COLO668 (cell line): ENCODE results near the gene E2F4.

ENCODE experiments used
- DNase-seq: peaks from one replicate; lab custom pipeline; 2025; ENCODE audit not compliant: unreplicated experiment; lab: John Stamatoyannopoulos, UW

The E2F4 gene

DNA sequence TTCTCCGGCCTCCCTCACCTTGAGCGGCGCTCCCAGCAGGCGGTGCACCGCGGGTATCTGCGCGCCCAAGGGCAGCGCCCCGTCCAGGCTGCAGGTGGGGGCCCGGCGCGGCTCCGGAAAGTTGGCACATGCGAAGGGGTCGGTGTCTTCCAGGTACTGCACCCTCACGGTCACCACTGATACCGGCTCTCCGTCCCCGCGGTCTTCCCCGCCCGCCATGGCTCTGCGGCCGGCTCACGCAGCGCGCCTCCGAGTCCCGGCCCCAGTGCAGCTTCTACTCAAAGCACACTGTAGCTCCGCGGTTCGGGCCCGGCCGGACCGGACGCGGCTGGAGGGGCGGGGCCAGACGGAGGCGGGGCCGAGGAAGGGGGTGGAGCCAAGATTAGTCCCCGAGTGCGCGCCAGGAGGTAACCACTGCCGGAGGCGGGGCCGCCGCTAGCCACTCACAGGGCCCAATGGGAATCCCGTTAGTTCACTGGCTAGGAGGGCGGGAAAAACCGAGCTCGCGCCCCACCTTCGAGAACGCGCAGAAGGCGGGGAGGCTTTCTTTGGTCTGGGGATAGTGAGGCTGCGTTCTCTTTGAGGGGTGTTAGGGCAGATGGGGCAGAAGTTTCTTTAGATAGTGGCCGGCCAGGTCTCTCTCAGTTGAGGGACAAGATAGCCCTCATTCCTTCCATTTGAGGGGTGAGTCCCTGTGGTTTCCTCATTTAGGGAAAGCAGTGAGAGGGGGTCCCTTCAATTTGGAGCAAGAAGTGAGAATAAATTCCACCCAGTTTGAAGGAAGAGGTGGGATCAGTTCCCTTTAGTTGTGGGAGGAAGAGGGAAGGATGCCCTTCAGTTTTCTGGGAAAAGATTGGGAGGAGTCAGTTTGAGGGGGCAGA is 55.5 kb downstream of the E2F4 start, which contains the start of gene FHOD1:
TSS of gene FHOD1 (minus strand) at position 290 of the 881 bp plus-strand sequence. CDS start at position 219, 71 bp downstream.
- peak; percentile 86 for DNase-seq

DNA sequence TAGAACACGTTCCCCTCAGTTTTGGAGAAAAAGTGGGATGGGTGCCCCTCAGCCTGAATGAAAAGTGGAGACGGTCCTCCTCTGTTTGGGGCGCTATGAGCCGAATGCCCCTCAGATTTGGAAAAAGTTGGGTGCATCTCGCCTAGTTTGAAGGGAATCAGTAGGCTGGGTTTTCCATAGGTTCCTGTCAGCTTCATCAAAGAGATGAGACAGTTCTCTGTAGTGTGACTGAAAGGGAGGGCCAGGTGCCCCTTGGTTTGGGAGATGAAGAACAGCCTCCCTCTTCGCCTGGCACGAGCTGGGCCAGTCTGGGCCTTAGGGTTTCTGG is 56.1 kb downstream of the E2F4 start:
- no peak for DNase-seq
